VCaP (cell line): ENCODE results near the gene KPNA1.

Source experiments
- H3K27ac ChIP-seq: fragments of 450-650 bp; 2 replicates; pipeline ENCODE4 v1.5.1; 2017
- CTCF ChIP-seq: fragments of 450-650 bp; conservative IDR thresholded peaks from 2 replicates; pipeline ENCODE4 v1.5.1; 2017; ENCODE audit warnings: mild to moderate bottlenecking, moderate library complexity

Gene KPNA1

GRCh38 chr3:122558605-122559004 is 43.9 kb upstream of the KPNA1 start:
- no peak for TF ChIP-seq CTCF
- H3K27ac ChIP-seq: no peak overlapping the region

GRCh38 chr3:122557356-122557755 is 42.6 kb upstream of the KPNA1 start:
- TF ChIP-seq CTCF: no peak
- no peak overlapping the region for H3K27ac ChIP-seq

- no peak overlapping the region for H3K27ac ChIP-seq
- TF ChIP-seq CTCF: no peak
These were observed 40.7 kb upstream of the KPNA1 start for GRCh38 chr3:122555275-122556071.

GRCh38 chr3:122553171-122553570 is 38.4 kb upstream of the KPNA1 start:
- TF ChIP-seq CTCF: no peak

GRCh38 chr3:122548619-122549018 is 33.9 kb upstream of the KPNA1 start:
- TF ChIP-seq CTCF: no peak
- no peak overlapping the region for H3K27ac ChIP-seq

More at GRCh38 chr3:122553171-122553570, 38.4 kb upstream of the KPNA1 start:
- no peak overlapping the region for H3K27ac ChIP-seq

GRCh38 chr3:122548076-122548475 is 33.3 kb upstream of the KPNA1 start:
- no peak for TF ChIP-seq CTCF
- no peak overlapping the region for H3K27ac ChIP-seq

- no peak for TF ChIP-seq CTCF
- H3K27ac ChIP-seq: no peak overlapping the region
These were observed 31.4 kb upstream of the KPNA1 start for GRCh38 chr3:122546151-122546550.
